ENCODE measurements around the gene RBFA.

Gene RBFA

GRCh38 chr18:80034068-80034851 lies at the start of gene RBFA:
Gene RBFA, plus strand, starts transcription at chr18:80034434. Its CDS starts 62 bp downstream, at chr18:80034496.
- peak within 1 kb of the TSS; percentile 52; the same call in 1 of the 2 replicates for H2AFZ ChIP-seq (ENCODE audit: low read length)
- H4K20me1 ChIP-seq (ENCODE audit: insufficient read depth, low read length), result no peaks in the 10 kb centered on the region
- H3K27me3 ChIP-seq (ENCODE audit: insufficient read depth, low read length), result no peaks in the 10 kb centered on the region
- peak within 1 kb of the TSS; percentile 79 for H3K4me3 ChIP-seq (ENCODE audit: low read depth, low read length, poor library complexity, severe bottlenecking)
- H3K9me3 ChIP-seq (ENCODE audit: low read length), result no peaks in the 10 kb centered on the region
- peaks cover 28% of the 10 kb centered on the region for H3K36me3 ChIP-seq (ENCODE audit: insufficient read depth, low read length)
- peaks cover 17% of the 10 kb centered on the region for H3K4me1 ChIP-seq (ENCODE audit: insufficient read depth, low read length, severe bottlenecking)
- H3K79me2 ChIP-seq (ENCODE audit: insufficient read depth, low read length), result peaks cover 18% of the 10 kb centered on the region
- TF ChIP-seq CTCF (IDR thresholded peaks at IDR 0.05; ENCODE audit: low read length) (peak; percentile 50), EZH2 (IDR thresholded peaks at IDR 0.05; ENCODE audit: borderline replicate concordance, low read length) (no peak)
- peak within 1 kb of the TSS; percentile 80 for H3K9ac ChIP-seq (ENCODE audit: low read length)
- H3F3A ChIP-seq (ENCODE audit: insufficient read depth, low read length), result no peaks in the 10 kb centered on the region
- H3K4me2 ChIP-seq (ENCODE audit: low read length), result peak within 1 kb of the TSS; percentile 96
- H3K9me2 ChIP-seq (ENCODE audit: low read depth, low read length), result no peaks in the 10 kb centered on the region
- H3K27ac ChIP-seq (ENCODE audit: low read depth, low read length, poor library complexity, severe bottlenecking), result peak within 1 kb of the TSS; percentile 29

GRCh38 chr18:79985172-79985571 lies 49.1 kb upstream of the RBFA start:
- Histone ChIP-seq H3K27me3 (ENCODE audit: insufficient read depth, low read length) (no peaks in the 10 kb centered on the region), H3K4me2 (ENCODE audit: low read length) (no peak overlapping the region), H3K27ac (ENCODE audit: low read depth, low read length, poor library complexity, severe bottlenecking) (no peak overlapping the region), H3K4me3 (ENCODE audit: low read depth, low read length, poor library complexity, severe bottlenecking) (no peak overlapping the region), H3K9me3 (ENCODE audit: low read length) (no peaks in the 10 kb centered on the region), H3K9ac (ENCODE audit: low read length) (no peak overlapping the region), H3K36me3 (ENCODE audit: insufficient read depth, low read length) (peaks cover 56% of the 10 kb centered on the region), H3K79me2 (ENCODE audit: insufficient read depth, low read length) (peaks cover 80% of the 10 kb centered on the region), H3F3A (ENCODE audit: insufficient read depth, low read length) (no peaks in the 10 kb centered on the region), H3K9me2 (ENCODE audit: low read depth, low read length) (no peaks in the 10 kb centered on the region), H3K4me1 (ENCODE audit: insufficient read depth, low read length, severe bottlenecking) (peaks cover 26% of the 10 kb centered on the region), H4K20me1 (ENCODE audit: insufficient read depth, low read length) (no peaks in the 10 kb centered on the region; the same call in 1 of the 2 replicates), H2AFZ (ENCODE audit: low read length) (no peak overlapping the region)
- no peak for TF ChIP-seq EZH2 (IDR thresholded peaks at IDR 0.05; ENCODE audit: borderline replicate concordance, low read length)
- TF ChIP-seq CTCF (IDR thresholded peaks at IDR 0.05; ENCODE audit: low read length), result no peak

- H3K4me1 ChIP-seq (ENCODE audit: insufficient read depth, low read length, severe bottlenecking), result peaks cover 26% of the 10 kb centered on the region
- H3K9ac ChIP-seq (ENCODE audit: low read length), result peak overlapping the region; percentile 93
- no peaks in the 10 kb centered on the region for H4K20me1 ChIP-seq (ENCODE audit: insufficient read depth, low read length)
- no peaks in the 10 kb centered on the region for H3K9me2 ChIP-seq (ENCODE audit: low read depth, low read length)
- no peaks in the 10 kb centered on the region for H3K9me3 ChIP-seq (ENCODE audit: low read length)
- H3K4me3 ChIP-seq (ENCODE audit: low read depth, low read length, poor library complexity, severe bottlenecking), result peak overlapping the region; percentile 81
- peak overlapping the region; percentile 93 for H3K4me2 ChIP-seq (ENCODE audit: low read length)
- no peaks in the 10 kb centered on the region for H3F3A ChIP-seq (ENCODE audit: insufficient read depth, low read length)
- no peaks in the 10 kb centered on the region for H3K27me3 ChIP-seq (ENCODE audit: insufficient read depth, low read length)
- peaks cover 64% of the 10 kb centered on the region for H3K79me2 ChIP-seq (ENCODE audit: insufficient read depth, low read length)
- H3K36me3 ChIP-seq (ENCODE audit: insufficient read depth, low read length), result peaks cover 52% of the 10 kb centered on the region
- no peak overlapping the region for H3K27ac ChIP-seq (ENCODE audit: low read depth, low read length, poor library complexity, severe bottlenecking)
- H2AFZ ChIP-seq (ENCODE audit: low read length), result no peak overlapping the region
- TF ChIP-seq CTCF (IDR thresholded peaks at IDR 0.05; ENCODE audit: low read length), result no peak
- no peak for TF ChIP-seq EZH2 (IDR thresholded peaks at IDR 0.05; ENCODE audit: borderline replicate concordance, low read length)
Observed at GRCh38 chr18:79986726-79987125, 47.5 kb upstream of the RBFA start.

Measured in OCI-LY1 (cell line).